Astrocyte of the cerebellum (primary cell): Measurements from ENCODE around the gene PREP.

Source experiments
- DNase-seq: peaks from one replicate; pipeline ENCODE4 v3.0.0-alpha.2; 2011; ENCODE audit warnings: low read depth
- H3K4me3 ChIP-seq: 2 replicates; pipeline ENCODE4 v1.5.1; 2011; ENCODE audit warnings: mild to moderate bottlenecking, low read depth, low read length, moderate library complexity
- CTCF ChIP-seq: IDR thresholded peaks from 2 replicates; pipeline ENCODE4 v1.5.1; 2012; ENCODE audit warnings: low read length, low read depth, moderate library complexity, mild to moderate bottlenecking; ENCODE audit errors: missing control alignments
- in situ Hi-C: cut with HindIII; loops from 2 replicates; pipeline ENCODE4 v1.10.0; 2017; ENCODE audit warnings: low sequenced_read_pairs

The PREP gene

GRCh38 chr6:105400501-105400900 is 2.4 kb downstream of the PREP start:
- H3K4me3 ChIP-seq = no peak overlapping the region
- no peak for TF ChIP-seq CTCF
- no peak for DNase-seq
- in situ Hi-C loops = no loop called here

GRCh38 chr6:105398859-105399258 is 4.0 kb downstream of the PREP start:
- TF ChIP-seq CTCF = no peak

GRCh38 chr6:105397987-105398386 is 4.9 kb downstream of the PREP start:
- no peak overlapping the region for H3K4me3 ChIP-seq
- TF ChIP-seq CTCF = no peak
- no peak for DNase-seq
- in situ Hi-C loops = no loop called here

More at GRCh38 chr6:105398859-105399258, 4.0 kb downstream of the PREP start:
- no peak for DNase-seq
- H3K4me3 ChIP-seq = no peak overlapping the region
- in situ Hi-C loops = no loop called here

GRCh38 chr6:105391705-105392104 is 11.2 kb downstream of the PREP start:
- H3K4me3 ChIP-seq = no peak overlapping the region
- no peak for DNase-seq
- no peak for TF ChIP-seq CTCF
- in situ Hi-C loops = no loop called here

- DNase-seq = no peak
- no peak for TF ChIP-seq CTCF
- in situ Hi-C loops = no loop called here
- H3K4me3 ChIP-seq = no peak overlapping the region
Observed at GRCh38 chr6:105389543-105389942, 13.3 kb downstream of the PREP start.

- DNase-seq = no peak
- TF ChIP-seq CTCF = no peak
- no peak overlapping the region for H3K4me3 ChIP-seq
- in situ Hi-C loops = no loop called here
Observed at GRCh38 chr6:105388392-105388791, 14.5 kb downstream of the PREP start.

GRCh38 chr6:105384004-105384403 is 18.9 kb downstream of the PREP start:
- in situ Hi-C loops = no loop called here
- no peak for DNase-seq
- H3K4me3 ChIP-seq = no peak overlapping the region
- TF ChIP-seq CTCF = no peak
